Posterior cingulate gyrus (tissue), 11 donors: ENCODE measurements around the gene HES4.

ENCODE experiments used
- DNase-seq, 10 donors: peaks; one replicate each; pipeline versions ENCODE4 v3.0.0 to v3.0.0-alpha.2; 2020 to 2021; ENCODE audit warnings: mixed read lengths in 3 of 10
- intact Hi-C: fragments of 100-400 bp; cut with DNase I; formaldehyde crosslinking; loops from one replicate; pipeline ENCODE4 v1.15.1; 2023

The HES4 gene, protein sequence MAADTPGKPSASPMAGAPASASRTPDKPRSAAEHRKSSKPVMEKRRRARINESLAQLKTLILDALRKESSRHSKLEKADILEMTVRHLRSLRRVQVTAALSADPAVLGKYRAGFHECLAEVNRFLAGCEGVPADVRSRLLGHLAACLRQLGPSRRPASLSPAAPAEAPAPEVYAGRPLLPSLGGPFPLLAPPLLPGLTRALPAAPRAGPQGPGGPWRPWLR

DNA sequence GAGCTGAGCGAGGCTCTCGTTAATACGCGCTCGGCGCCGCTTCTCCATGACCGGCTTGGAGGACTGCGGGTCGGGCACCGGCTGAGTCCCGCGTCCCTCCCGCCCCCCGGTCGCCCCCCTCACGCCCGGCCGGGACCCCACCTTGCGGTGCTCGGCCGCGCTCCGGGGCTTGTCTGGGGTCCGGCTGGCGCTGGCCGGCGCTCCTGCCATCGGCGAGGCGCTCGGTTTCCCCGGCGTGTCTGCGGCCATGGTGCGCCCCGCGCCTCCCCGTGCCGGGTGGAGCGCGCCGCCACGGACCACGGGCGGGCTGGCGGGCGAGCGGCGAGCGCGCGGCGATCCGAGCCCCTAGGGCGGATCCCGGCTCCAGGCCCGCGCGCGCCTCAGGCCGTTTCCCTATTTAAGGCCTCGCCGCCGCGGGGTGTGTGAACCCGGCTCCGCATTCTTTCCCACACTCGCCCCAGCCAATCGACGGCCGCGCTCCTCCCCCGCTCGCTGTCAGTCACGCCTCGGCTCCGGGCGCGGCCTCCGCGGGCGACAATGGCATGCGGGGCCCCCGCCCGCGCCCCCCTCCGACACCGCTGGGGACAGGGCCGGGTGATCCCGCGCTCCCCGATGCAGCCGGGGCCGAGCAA, at the start of gene HES4:
TSS of gene HES4 (minus strand) at position 373 of the 632 bp plus-strand sequence. CDS start at position 249, 124 bp downstream.
- intact Hi-C loops: loop anchor here (5.0 kb wide), 1 partner anchor 98 kb away; no protein-coding TSS in a partner anchor

DNA sequence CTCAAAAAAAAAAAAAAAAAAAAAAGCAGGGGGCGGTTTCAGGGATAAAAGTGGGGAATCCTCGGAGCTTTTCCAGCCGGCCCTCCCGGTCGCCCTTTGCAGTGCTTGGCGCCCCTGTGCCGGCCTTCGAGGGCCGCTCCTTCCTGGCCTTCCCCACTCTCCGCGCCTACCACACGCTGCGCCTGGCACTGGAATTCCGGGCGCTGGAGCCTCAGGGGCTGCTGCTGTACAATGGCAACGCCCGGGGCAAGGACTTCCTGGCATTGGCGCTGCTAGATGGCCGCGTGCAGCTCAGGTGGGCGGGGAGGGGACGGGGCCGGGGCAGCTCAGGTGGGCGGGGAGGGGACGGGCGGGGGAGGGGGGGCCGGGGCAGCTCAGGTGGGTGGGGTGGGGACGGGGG, 48.9 kb upstream of the HES4 start:
- intact Hi-C loops: no loop called here
- no peak for DNase-seq

More for the DNA sequence above, at the start of gene HES4:
- peak in 9 of 10 donors; percentile 54 to 95 (median 75) for DNase-seq

DNA sequence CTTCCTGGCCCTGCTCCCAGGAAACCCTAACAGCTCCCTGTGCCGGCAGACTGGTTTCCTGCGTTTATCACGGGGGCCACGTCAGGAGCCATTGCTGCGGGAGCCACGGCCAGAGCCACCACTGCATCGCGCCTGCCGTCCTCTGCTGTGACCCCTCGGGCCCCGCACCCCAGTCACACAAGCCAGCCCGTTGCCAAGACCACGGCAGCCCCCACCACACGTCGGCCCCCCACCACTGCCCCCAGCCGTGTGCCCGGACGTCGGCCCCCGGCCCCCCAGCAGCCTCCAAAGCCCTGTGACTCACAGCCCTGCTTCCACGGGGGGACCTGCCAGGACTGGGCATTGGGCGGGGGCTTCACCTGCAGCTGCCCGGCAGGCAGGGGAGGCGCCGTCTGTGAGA, 48.1 kb upstream of the HES4 start:
- intact Hi-C loops: no loop called here
- DNase-seq: no peak

DNA sequence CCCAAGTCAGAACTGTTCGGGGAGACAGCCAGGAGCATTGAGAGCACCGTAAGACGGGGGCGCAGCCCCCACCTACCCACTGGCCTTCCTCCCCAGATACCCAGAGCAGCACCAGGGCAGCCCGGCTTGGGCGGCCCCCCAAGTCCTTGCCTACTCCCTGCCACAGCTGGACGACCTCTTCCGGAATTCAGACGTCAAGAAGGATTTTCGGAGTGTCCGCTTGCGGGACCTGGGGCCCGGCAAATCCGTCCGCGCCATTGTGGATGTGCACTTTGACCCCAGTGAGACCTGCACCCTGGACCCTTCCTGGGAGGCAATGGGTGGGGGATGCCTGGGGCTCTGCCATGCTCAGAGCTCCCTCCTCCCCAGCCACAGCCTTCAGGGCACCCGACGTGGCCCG, 47.5 kb upstream of the HES4 start:
- intact Hi-C loops: no loop called here
- DNase-seq: no peak

DNA sequence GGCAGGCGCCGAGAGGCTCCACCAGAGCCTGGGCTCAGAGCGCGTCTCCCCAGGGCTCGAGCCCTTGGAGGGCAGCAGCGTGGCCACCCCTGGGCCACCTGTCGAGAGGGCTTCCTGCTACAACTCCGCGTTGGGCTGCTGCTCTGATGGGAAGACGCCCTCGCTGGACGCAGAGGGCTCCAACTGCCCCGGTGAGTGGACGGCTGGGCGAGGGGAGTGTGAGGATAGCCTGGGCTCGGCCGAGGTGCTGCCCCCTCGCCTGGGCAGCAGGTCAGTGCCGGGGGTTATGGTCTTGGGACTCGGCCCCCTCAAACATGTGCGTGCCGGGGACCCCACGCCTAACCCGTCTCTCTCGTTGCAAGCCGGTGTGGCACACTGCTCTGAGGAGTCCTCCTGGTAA, 46.9 kb upstream of the HES4 start:
- intact Hi-C loops: no loop called here
- no peak for DNase-seq

DNA sequence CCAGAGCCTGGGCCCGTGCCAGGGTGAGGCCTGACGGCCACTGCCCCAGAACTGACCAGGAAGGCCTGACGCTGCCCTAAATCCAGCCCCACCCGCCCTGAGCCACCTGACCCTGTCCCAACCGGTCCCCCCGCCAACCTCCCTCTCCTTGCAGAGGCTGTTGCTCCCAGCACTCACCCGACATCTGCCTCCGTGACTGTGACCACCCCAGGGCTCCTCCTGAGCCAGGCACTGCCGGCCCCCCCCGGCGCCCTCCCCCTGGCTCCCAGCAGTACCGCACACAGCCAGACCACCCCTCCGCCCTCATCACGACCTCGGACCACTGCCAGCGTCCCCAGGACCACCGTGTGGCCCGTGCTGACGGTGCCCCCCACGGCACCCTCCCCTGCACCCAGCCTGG, 46.3 kb upstream of the HES4 start:
- DNase-seq: no peak
- intact Hi-C loops: no loop called here

DNA sequence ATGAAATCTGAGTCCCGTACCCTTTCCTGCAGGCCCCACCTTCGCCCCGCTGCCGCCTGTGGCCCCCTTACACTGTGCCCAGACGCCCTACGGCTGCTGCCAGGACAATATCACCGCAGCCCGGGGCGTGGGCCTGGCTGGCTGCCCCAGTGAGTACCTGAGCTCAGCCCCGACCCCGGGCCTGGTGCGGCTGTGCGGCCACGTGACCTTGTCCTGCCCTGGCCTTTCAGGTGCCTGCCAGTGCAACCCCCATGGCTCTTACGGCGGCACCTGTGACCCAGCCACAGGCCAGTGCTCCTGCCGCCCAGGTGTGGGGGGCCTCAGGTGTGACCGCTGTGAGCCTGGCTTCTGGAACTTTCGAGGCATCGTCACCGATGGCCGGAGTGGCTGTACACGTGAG, 45.2 kb upstream of the HES4 start:
- no peak for DNase-seq
- intact Hi-C loops: no loop called here

DNA sequence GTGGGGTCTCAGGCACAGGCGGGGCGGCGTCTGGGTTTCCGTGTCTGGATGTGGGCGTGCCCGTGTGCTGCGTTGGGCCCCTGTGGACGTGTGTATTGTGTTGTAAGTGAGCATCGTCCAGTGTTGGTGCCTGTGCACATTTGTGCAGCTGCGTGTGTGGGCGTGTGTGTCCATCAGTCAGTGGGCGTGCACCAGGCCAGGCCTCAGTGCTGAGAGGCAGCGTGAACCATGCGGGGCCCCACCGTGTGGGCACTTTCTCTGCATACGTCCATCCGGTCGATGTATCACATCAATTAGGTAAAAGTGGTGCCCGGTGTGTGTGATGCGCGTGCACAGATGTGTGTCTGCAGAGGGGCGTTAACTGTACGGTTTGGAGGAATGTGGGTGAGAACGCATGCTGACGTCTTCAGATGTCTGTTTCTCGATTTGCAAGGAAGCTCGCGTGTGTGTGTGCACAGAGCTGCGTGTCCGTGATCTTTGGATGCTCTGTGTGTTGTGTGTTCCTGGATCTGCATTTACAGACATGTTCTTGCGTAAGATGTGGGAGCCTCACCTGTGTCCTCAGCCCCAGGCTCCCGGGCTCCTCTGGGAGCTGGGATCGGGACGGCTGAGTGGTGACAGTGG, 44.7 kb upstream of the HES4 start:
- intact Hi-C loops: no loop called here

DNA sequence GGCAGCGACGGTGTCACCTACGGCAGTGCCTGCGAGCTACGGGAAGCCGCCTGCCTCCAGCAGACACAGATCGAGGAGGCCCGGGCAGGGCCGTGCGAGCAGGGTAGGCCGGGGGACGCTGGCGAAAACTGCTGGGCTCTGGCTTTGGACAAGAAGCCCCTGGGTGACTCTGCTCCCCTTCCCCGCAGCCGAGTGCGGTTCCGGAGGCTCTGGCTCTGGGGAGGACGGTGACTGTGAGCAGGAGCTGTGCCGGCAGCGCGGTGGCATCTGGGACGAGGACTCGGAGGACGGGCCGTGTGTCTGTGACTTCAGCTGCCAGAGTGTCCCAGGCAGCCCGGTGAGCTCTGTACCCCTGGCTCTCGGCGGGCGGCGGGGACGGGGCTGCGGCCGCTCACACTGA, 44.0 kb upstream of the HES4 start:
- intact Hi-C loops: no loop called here

More for the DNA sequence above, 44.7 kb upstream of the HES4 start:
- DNase-seq: no peak

DNA sequence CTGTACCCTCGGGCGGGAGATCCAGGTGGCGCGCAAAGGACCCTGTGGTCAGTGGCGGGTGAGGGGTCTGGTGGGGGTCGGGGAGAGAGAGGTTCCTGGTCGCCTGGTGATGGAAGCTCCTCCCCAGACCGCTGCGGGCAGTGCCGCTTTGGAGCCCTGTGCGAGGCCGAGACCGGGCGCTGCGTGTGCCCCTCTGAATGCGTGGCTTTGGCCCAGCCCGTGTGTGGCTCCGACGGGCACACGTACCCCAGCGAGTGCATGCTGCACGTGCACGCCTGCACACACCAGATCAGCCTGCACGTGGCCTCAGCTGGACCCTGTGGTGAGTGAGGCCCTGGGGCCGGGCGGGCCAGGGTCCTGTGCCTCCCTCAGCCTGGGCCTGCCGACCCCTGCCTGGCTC, 43.5 kb upstream of the HES4 start:
- intact Hi-C loops: no loop called here
- no peak for DNase-seq

More for the DNA sequence above, 44.0 kb upstream of the HES4 start:
- DNase-seq: no peak

DNA sequence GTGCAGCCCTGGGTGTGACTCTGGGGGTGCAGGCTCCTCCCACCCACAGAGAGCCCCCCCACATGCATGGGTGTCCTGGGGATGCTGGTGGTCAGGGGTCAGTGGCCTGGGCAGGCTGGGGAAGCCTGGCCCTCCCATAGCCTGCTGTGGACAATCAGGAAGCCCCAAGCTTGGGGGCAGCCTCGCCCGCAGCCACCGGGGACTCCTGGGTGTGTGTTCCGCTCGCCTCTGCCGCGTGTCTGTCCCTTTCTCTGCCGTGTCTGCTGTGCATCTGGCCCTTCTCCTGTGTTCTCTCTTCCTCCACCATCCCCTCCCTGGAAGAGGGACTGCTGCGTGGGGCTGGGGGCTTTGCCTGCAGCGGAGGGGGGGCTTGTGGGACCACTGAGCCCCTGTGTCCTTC, 42.9 kb upstream of the HES4 start:
- intact Hi-C loops: no loop called here
- no peak for DNase-seq

DNA sequence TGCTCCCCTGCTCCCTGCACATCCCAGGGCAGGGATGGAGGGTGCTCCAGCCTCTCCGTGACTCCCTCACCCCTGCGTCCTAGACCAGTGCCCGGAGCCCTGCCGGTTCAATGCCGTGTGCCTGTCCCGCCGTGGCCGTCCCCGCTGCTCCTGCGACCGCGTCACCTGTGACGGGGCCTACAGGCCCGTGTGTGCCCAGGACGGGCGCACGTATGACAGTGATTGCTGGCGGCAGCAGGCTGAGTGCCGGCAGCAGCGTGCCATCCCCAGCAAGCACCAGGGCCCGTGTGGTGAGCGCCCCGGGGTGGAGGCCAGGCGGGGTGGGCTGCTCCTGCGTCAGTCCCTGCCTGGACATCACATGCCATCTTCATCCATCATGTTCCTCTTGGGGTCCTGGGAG, 42.0 kb upstream of the HES4 start:
- intact Hi-C loops: no loop called here
- no peak for DNase-seq

DNA sequence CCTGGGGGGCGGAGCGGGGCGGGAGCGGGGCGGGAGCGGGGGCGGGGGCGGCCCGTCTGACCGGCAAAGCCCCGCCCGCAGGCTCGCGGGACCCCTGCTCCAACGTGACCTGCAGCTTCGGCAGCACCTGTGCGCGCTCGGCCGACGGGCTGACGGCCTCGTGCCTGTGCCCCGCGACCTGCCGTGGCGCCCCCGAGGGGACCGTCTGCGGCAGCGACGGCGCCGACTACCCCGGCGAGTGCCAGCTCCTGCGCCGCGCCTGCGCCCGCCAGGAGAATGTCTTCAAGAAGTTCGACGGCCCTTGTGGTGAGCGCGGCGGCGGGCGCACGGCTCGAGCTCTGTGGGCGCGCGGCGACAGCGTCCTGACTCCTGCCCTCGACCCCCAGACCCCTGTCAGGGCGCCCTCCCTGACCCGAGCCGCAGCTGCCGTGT, 41.2 kb upstream of the HES4 start:
- DNase-seq: no peak
- intact Hi-C loops: no loop called here

DNA sequence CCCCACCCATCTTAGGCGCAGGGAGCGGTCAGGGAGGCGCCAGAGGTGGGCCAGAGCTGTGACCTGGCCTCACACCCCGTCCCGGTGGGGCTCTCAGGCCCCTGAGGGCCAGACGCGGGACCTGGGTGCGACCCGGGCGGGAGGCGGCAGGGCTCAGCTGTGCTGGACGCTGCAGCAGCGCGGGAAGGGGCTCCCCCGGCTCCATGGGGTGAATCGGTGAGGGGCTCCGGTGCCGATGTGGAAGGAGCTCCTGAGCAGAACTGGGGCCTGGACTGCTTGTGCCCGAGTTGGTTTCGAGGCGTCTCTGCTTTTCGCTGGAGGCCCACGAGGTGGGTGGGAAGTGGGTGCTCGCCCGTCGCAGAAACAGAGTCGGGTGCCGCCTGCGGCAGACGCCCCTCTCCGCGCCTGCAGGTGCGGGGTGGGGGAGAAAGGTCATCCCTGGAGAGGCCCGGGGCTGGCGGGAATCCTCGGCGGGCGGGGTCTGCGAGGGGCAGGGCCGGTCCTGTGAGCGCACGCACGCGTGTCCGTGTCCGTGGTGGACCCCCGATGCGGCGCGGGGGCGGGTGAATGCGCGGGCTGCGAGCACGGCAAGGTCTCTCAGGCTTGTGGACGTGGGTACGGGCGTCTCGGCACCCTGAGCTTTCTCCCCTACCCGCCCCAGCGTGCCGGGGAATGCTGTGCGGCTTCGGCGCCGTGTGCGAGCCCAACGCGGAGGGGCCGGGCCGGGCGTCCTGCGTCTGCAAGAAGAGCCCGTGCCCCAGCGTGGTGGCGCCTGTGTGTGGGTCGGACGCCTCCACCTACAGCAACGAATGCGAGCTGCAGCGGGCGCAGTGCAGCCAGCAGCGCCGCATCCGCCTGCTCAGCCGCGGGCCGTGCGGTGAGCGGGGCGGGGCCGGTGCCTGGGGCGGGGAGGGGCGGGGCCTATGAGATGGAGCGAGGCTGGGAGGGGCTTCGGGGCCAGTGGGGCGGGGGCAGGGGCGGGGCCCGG, 40.4 kb upstream of the HES4 start:
- intact Hi-C loops: no loop called here
- peak; percentile 57 to 97 (median 76) for DNase-seq

DNA sequence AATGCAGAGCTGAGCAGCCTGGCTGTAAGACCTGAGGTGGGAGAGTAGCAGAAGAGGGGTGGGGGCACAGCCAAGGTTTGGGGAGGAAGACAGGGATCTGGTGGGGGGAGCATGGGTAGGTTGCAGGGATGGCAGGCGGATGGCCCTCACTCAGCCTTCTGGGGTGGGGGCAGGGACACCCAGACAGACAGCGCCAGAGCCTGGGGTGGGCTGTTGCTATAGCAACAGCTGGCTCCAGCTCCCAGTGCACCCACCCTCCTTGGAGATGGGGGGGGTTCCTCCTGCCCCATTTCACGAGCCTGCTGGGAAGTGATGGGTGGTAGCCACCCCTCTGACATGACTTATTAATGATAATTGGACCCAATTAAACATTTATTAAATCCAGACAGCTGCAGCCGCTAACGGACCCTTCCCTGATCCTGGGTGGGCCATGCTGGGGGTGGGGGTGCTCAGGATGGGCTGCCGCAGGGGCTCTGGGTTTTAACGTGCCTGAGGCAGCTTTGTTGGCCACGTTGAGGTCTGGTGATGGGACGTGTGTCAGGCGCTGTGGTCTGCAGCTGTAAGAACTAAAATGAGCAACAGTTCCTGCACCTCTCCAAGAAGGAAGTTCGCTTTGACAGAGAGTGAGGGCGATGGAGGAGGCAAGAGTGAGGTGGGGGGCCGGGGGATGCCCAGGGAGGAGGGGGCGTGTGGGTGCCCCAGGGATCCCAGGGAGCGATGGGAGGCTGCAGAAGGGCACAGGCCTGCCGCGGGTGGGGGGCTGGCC, 39.4 kb upstream of the HES4 start:
- intact Hi-C loops: no loop called here
- no peak for DNase-seq

DNA sequence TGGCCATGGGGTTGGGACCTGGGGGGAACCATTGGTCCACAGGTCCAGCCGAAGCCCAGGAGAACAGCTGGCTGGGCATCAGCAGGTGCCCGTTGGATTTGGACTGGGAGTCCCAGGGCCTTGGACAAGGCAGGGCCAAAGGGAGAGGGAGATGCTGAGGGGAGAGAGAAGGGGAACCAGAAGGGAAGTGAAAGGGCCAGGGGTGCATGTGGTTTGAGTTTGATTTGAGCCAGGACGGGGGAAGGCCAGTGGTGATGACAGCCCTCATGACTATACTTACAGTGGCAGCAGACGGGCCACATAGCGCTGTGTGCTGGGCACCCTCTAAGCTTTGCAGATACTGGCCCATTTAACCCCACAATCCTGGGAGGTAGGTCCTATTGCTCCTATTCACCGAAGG, 38.8 kb upstream of the HES4 start:
- no peak for DNase-seq
- intact Hi-C loops: no loop called here

DNA sequence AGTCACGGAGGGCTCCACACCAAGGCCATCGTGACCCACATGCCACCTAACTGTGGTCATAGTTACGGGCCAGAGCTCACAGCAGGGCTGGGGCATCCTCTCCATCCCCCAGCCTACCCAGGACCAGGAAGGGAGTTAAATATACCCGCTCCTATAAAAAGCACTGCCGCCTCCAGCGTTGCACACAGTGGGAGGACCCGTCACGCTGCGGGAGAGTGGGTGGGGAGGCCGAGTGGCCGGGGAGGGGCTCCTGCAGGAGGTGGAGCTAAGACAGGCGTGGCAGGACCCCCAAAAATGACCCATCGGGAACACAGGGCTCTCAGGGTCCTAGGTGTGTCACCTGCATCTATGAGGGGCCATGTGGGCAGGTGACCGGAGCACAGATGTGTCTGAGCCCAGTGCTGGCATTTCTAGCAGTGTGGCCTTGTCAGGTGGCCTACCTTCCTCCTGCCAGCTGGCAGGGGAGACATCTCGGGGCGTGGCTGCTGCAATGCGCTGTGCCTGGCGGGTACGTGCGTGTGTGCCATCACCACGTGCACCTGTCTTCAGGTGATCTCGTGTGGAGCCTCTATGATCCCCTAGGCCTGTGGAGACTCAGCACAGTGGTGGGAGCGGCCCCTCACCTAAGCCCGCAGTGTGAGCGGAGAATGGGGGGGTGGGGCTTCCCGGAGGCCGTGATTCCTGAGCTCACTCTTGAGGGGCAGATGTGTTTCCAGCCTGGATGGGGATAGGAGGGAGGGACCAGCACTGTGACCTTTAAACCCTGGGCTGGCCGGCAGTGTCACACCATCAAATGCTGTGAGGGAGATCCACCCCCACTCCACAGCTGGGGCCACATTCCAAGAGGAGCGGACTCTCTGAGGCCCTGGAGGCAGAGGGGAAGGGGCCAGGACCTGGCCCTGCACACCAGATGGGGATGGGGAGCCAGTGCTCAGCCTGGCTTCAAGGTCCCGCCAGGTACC, 37.8 kb upstream of the HES4 start:
- peak in 4 of 10 donors; percentile 61 to 94 (median 74) for DNase-seq
- intact Hi-C loops: no loop called here

DNA sequence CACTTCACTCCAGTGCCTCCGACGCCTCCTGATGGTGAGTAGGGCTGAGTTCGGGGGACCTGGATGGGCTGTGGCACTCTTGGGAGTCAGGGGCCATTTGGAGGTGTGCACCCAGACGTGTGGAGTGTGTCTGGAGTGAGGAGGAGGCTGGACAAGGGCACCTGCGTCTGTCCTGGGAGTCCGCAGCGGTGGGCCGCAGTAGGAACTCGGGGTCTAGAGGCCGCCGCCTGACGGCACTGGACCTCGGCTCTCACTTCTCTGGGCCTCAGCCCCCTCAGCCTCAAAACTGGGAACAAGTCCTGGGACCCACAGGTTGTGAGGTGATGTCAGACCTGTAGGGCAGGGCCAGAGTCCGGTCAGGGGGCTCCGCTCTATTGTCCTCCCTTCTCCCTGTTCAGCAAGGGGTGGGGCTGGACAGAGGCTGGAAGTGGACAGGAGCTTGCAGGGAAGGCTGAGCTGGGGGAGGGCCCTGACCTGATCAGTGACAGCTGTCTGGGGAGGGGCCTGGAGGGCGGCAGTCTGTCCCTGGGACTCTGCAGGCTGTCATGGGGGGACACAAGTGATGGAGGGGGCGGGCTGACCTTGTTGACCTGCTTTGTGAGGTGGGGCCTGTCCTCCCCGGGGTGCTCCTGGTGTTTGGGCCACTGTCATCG, 35.5 kb upstream of the HES4 start:
- intact Hi-C loops: no loop called here
- no peak for DNase-seq
